Pancreas (tissue), 10 donors: ENCODE results near the gene ZNF575. TPM values are rescaled to one million over a fixed set of nuclear protein-coding genes. Genes with fewer than 3 reads are reported as not detected.

ENCODE experiments used
- ATAC-seq, 4 donors: fragments of 200-7000 bp; cut with Tn5 transposase; one replicate each; pipeline versions ENCODE4 v1.8.0 to v1.9.1; 2020; ENCODE audit warnings: mild to moderate bottlenecking in 4 of 4, moderate library complexity in 4 of 4
- DNase-seq, 6 donors: peaks; one replicate each; pipeline ENCODE4 v3.0.0-alpha.2; 2020
- FAIRE-seq: peaks from 2 replicates; lab custom pipeline; 2012; peaks lifted over from hg19 to GRCh38; lab: Jason Lieb, UNC
- H3K27ac ChIP-seq, 4 donors: fragments of 200-600 bp; sonication (generic); 1 replicate in 3 of 4; 2 replicates in 1 of 4; pipeline versions ENCODE4 v1.5.0 to v1.8.0; 2020
- H3K27me3 ChIP-seq, 4 donors: fragments of 200-600 bp; one replicate each; pipeline ENCODE4 v1.8.0; 2021
- H3K36me3 ChIP-seq, 3 donors: fragments of 200-600 bp; sonication (generic) in 1 of 3; one replicate each; pipeline versions ENCODE4 v1.5.0 to v1.8.0; 2020 to 2021
- H3K4me1 ChIP-seq, 3 donors: fragments of 200-600 bp; one replicate each; pipeline ENCODE4 v1.8.0; 2021
- H3K4me3 ChIP-seq, 4 donors: fragments of 200-600 bp; sonication (generic) in 2 of 4; one replicate each; pipeline versions ENCODE4 v1.5.0 to v1.8.0; 2020 to 2021
- H3K9me3 ChIP-seq, 4 donors: fragments of 200-600 bp; one replicate each; pipeline ENCODE4 v1.8.0; 2021
- CTCF ChIP-seq, 4 donors: fragments of 200-600 bp; sonication (generic) in 3 of 4; IDR thresholded peaks; one replicate each; pipeline versions ENCODE4 v1.5.0 to v1.8.0; 2021; ENCODE audit warnings: antibody characterized with exemption in 4 of 4
- WGBS, 2 donors: extraction: QIAGEN DNeasy Blood & Tissue Kit; methylation state at CpG; one replicate each; pipeline ENCODE4 v1.1.7; 2013; 5-methylcytosine and 5-hydroxymethylcytosine counted together
- intact Hi-C, 3 donors: fragments of 100-400 bp; cut with DNase I; formaldehyde crosslinking; loops; one replicate each; pipeline versions ENCODE4 v1.11.1 to v1.14.2; 2022
- polyA plus RNA-seq, 2 donors: library from polyadenylated mRNA; stranded (reverse); fragments of 200-250 nt; gene quantifications; one replicate each; pipeline ENCODE4 v1.2.3, GENCODE V29; 2013
- total RNA-seq, 6 donors: library from RNA; stranded (reverse); fragmentation: NEBNext Ultra II Directional in 4 of 6; extraction: Animal tissue kit (Norgen Biotek cat#: 25700) in 4 of 6; gene quantifications; one replicate each; pipeline versions ENCODE4 v1.2.1 to v1.2.4, GENCODE V29; 2021 to 2023
- donor health status: healthy with polysubstance abuse.
- donor health status: DM: no; HTN: no; CAD: no; lungs with moderate emphysema.
- donor health status: DM: no; HTN: no; CAD: no.
- donor health status: control.
- donor health status: control.
- donor health status: Bipolar disorder and iron deficiency.
- donor health status: DM: yes; HTN: yes; CAD: no.
- donor health status: DM: no; HTN: no; CAD: no.
- donor health status: DM: no; HTN: no; CAD: no.
- donor health status: DM: yes; HTN: yes; CAD: no.

ZNF575 gene
- total and polyA plus RNA-seq, 8 donors = 0.79 to 1.3 (median 1.2) TPM

GRCh38 chr19:43503501-43504425 is 29.2 kb upstream of the ZNF575 start:
- TF ChIP-seq CTCF (IDR thresholded peaks at IDR 0.05) = no peak
- peak overlapping the region; percentile 23 to 79 (median 48) for H3K4me3 ChIP-seq
- H3K4me1 ChIP-seq = peaks cover 0 to 4% (median 0%) of the 10 kb centered on the region in 3 donors
- WGBS, 2 donors = 1% methylated on average over 59 to 64 of the region's 64 CpGs
- H3K36me3 ChIP-seq = peaks cover 0 to 2% (median 0%) of the 10 kb centered on the region in 3 donors
- peak; percentile 97 to 99 (median 98) for ATAC-seq
- no peak for FAIRE-seq
- H3K9me3 ChIP-seq = no peaks in the 10 kb centered on the region
- peak overlapping the region; percentile 56 to 88 (median 74) for H3K27ac ChIP-seq
- H3K27me3 ChIP-seq = no peaks in the 10 kb centered on the region
- intact Hi-C loops = no loop called here
- peak; percentile 97 to 100 (median 98) for DNase-seq

GRCh38 chr19:43504426-43505185 is 28.4 kb upstream of the ZNF575 start, which contains the start of gene PHLDB3:
PHLDB3 (minus strand) TSS chr19:43504746; CDS start chr19:43504118, 628 bp downstream.
- WGBS, 2 donors = 2 to 3% methylated on average over 30 to 42 of the region's 42 CpGs
- intact Hi-C loops = no loop called here

GRCh38 chr19:43505186-43505456 is 27.9 kb upstream of the ZNF575 start:
- peak overlapping the region; percentile 56 to 88 (median 74) for H3K27ac ChIP-seq
- no peak for TF ChIP-seq CTCF (IDR thresholded peaks at IDR 0.05)
- 90 to 92% methylated on average over 3 of the region's 3 CpGs for WGBS, 2 donors
- DNase-seq (no peak), ATAC-seq (no peak), FAIRE-seq (no peak)
- H3K27me3 ChIP-seq = no peaks in the 10 kb centered on the region
- H3K4me3 ChIP-seq = peak overlapping the region in 2 of 4 donors; percentile 47 to 79
- H3K9me3 ChIP-seq = no peaks in the 10 kb centered on the region
- H3K4me1 ChIP-seq = peaks cover 0 to 4% (median 0%) of the 10 kb centered on the region in 3 donors
- intact Hi-C loops = no loop called here
- peaks cover 0 to 2% (median 0%) of the 10 kb centered on the region in 3 donors for H3K36me3 ChIP-seq

More at GRCh38 chr19:43504426-43505185, 28.4 kb upstream of the ZNF575 start, which contains the start of gene PHLDB3:
- H3K27ac ChIP-seq = peak within 1 kb of the TSS; percentile 56 to 88 (median 74)
- peaks cover 0 to 4% (median 0%) of the 10 kb centered on the region in 3 donors for H3K4me1 ChIP-seq
- no peak for TF ChIP-seq CTCF (IDR thresholded peaks at IDR 0.05)
- DNase-seq (peak in 5 of 6 donors; percentile 45 to 86 (median 69)), ATAC-seq (peak; percentile 51 to 74 (median 66)), FAIRE-seq (no peak)
- no peaks in the 10 kb centered on the region for H3K27me3 ChIP-seq
- peak within 1 kb of the TSS; percentile 23 to 79 (median 48) for H3K4me3 ChIP-seq
- no peaks in the 10 kb centered on the region for H3K9me3 ChIP-seq
- peaks cover 0 to 2% (median 0%) of the 10 kb centered on the region in 3 donors for H3K36me3 ChIP-seq

- no peak overlapping the region for H3K4me3 ChIP-seq
- no peaks in the 10 kb centered on the region for H3K27me3 ChIP-seq
- WGBS, 2 donors = 93 to 96% methylated on average over 5 of the region's 5 CpGs
- FAIRE-seq (no peak), ATAC-seq (no peak), DNase-seq (no peak)
- TF ChIP-seq CTCF (IDR thresholded peaks at IDR 0.05) = no peak
- H3K9me3 ChIP-seq = no peaks in the 10 kb centered on the region
- no peak overlapping the region for H3K27ac ChIP-seq
- peaks cover 0 to 4% (median 0%) of the 10 kb centered on the region in 3 donors for H3K4me1 ChIP-seq
- peaks cover 0 to 2% (median 0%) of the 10 kb centered on the region in 3 donors for H3K36me3 ChIP-seq
- intact Hi-C loops = no loop called here
Measured at GRCh38 chr19:43505941-43506340, 27.0 kb upstream of the ZNF575 start.
